GM19324 (cell line): Measurements from ENCODE around the gene WDFY2.

ENCODE experiments used
- ATAC-seq: cut with Tn5 transposase; IDR thresholded peaks from one replicate; pipeline ENCODE4 v1.9.1; 2021; ENCODE audit warnings: mild to moderate bottlenecking, moderate library complexity; ENCODE audit not compliant: unreplicated experiment, low FRiP score

The WDFY2 gene

DNA sequence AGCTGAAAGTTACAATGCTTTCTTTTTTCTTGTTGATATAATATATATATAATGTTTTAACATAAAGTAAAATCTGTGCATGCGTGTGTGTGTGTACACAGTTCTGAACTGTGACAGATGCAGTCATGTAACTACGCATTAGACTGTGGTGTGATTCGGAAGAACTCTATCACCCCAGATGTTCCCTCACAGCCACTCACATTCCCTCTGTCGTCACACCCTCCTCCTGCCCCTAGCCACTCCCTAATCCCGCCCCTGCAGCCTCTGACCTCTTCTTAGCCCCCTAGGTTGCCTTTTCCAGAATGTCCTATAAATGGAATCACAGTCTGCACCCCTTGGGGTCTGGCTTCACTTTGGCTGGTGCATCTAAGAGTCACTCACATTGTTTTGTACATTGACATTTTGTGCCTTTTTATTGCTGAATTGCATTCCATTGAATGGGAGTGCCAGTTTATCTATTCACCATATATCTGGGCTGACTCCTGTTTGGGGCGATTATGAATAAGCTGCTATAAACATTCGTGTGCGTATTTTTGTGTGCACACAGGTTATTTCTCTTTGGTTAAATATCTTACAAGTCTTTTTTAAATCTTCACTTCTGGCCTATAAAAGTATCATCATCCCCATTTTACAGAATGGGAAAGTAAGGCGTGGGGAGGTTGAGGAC lies 199.3 kb downstream of the WDFY2 start:
- ATAC-seq, result no peak

DNA sequence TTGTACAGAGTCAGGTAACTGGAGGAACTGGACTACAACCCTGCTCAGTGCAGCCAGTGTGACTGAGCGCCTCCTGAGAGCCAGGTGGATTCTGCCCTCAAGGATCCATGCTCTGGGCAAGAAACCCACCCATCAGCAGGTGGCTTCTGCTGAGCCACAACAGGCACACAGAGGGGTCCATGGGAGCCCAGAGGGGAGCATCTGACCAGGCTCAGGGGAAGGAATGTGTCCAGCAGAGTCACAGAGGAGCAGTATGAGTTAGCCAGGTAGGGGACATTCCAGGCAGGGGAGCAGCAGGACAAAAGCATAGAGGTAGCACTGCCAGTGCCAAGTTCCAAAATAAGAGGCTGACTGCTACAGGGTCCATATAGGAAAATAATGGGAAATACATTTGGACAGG lies 199.8 kb downstream of the WDFY2 start:
- no peak for ATAC-seq

DNA sequence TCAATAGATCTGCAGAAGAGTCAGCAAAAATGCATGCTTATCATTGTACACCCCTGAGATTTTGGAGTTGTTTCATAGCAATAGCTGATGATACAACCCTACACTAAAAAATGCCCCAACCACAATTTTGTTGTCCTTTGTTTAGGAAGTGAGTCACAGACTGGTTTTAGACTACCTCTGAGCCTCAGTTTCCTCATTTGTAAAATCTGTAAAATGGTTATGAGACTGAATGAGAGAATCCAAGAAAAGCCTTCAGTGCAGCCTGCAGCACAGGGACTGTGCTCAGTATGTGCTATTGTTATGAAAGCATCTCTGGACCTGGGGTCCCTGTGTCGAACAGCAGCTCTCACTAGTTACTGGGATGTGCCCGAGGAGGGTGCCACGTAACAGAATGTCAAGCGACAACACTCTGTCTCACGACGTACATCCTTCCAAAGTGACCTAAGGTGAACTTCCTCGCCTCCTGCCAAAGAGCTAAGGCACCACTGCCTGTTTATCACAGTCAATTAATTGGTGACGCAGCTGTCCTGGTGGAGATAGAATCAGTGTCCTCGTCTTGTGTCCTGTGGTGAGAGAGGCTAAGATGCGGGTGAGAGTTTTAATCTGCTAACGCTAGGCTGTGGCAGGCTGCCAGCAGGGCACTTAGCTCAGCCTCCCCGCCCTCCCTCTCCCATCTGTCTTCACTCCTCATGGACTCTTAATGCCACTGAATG lies 201.6 kb downstream of the WDFY2 start:
- no peak for ATAC-seq

DNA sequence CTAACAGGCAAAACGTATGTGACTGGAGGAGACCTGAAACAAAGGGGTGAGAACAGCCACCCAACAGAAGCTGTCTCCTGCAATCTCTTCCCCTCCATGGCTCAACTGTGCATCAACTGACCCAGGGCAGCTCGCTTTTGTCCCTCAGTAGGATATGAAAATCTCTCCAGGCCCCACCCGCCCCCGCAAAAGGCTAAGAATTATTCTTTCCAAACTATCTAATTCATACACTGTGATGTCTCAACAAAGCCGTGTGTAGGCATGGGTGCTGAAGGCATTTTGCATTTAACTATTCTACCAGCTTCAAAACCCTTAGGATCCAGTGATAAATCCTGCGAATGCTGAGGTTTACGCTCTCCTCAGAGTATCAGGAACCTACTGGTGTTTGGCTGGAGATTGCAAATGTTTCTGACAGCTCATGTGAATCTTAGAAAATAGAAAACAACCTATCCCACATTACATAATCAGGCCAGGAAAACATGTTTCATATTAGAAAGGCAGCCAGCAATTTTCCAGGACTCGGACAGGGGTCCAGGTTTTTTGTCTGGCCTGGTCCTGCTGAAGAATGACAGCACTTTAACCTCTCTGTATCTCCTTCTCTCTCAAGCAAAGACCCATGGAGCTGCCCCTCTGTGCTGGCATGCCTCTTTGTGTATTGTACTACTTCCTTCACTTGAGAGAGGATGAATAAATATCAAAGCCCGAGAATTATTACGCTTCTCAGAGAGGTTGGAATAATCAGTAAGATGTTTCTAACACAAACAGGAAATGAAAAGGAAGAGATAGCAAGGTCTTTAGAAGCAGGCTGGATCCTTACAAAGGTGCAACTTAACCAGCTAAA lies 202.4 kb downstream of the WDFY2 start:
- no peak for ATAC-seq

DNA sequence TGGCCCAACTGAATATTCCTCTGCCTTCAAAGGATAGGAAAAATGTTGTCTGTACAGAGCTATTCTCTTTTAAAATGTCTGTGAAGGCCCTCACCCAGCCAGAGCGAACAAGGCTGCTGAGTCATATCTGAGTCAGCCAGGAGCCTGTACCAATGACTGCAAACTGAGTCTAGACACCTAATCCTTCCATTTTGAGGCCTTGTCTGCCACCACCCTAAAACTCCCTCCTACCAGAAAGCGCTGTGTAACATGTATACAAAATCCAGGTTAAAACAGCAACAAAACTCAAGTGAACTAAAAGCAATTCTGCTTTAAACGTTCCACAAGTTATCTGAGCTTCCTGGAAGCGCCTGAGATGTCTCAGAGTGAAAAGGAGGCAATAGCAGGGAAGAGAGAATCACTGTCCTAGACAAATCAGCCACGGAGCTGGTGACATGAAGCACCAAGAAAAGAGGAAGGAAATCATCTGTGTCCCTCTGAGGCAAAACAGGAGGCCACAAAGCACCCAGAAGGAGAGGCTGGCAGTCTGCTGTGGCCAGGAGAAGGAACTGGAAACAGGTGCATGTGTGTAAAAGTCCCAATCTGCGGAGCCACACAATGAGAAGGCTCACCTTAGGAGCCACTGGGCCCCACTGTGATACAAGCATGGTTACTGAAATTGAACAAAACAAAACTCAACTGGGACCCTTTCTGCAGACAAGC lies 209.5 kb downstream of the WDFY2 start:
- ATAC-seq, result peak; percentile 41

DNA sequence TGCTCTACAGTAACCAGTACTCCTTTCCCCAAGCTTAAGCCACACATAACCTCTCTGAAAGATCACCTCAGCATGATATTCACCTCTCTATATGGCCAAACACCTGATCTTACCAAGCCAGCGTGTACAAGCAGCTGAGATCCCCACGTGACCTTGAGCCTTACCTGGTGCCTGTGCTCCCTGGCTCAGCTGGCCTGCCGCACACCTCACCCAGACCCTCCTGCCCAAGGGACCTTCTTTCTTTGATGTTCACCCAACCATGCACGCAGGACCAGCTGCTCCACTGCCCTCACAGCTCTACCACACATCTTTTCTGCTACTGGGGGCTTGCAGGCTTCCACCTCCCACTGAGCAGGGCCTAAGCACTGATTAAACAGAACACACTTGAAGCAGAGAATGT lies 210.7 kb downstream of the WDFY2 start:
- no peak for ATAC-seq

DNA sequence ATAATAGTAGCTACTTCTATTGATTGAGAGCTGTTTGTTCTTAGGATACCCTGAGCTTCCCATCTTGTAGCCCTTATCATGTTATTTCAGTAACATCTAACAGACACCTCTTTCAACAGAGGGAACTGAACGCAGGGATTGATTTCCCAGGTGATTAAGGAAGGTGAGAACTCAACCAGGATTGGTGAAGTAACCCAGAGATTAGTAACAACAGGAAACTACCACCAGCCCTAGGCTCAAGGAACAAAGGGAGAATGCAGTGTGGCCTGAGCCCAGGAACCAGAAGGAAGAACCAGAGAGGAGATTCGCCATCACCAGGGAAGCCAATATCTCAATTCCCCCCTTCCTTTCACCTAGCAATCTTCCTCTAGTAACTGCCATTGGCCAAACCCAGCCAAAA lies 211.2 kb downstream of the WDFY2 start:
- no peak for ATAC-seq

DNA sequence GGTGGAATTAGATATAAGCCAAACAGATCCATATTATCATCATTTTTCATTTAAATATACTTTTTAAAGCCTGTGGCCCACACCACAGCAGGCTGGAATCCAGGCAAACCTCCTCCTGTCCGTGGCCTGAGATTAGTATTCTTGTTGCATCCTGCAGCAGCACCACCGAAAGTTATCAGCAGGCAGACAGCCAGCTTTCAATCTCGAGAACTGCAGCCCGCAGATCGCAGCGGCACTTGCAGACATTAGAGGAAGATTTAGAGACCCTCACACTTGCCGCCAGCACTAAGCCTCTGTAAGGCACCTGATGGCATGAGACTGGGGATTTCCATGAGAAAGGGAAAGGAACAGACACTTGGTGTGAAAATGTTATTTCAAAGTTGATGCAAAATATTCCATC lies 212.3 kb downstream of the WDFY2 start:
- no peak for ATAC-seq

DNA sequence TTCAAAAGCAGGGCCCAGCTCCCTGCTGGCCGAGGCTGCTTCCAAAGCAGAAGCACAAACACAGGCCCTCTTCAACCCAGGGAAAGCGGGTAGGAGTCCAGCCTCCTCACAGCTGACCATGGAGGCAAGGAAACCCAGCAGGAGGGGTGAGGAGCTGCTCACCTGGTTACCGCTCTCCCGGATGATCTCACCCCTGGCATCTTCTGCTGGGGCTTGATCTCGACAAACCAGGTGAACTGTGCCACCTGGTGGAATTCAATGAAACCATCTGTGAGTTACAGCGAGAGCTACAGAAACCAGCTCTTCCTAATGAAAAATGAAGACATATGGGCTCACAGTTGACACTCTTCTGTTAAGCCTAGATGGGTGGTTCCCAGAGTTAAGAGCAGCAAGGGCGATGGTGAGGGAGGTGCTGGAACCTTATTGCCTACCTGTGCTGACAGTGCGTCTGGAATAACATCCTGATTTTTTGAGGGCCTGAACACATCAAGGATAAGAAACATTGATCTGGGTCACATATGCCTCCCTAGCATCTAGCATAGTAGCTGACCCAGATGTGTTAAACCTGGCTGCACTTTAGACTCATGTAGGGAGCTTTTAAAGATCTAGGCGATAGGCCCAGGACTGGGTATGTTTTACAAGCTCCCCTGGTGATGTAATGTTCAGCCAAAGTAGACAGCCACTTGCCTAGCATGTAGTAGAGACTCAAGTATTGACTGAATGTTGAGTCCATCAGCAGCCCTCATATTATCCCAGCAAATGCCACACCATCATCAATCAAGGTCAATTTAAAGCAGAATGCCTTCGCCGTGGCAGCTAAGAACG lies 213.6 kb downstream of the WDFY2 start:
- no peak for ATAC-seq

DNA sequence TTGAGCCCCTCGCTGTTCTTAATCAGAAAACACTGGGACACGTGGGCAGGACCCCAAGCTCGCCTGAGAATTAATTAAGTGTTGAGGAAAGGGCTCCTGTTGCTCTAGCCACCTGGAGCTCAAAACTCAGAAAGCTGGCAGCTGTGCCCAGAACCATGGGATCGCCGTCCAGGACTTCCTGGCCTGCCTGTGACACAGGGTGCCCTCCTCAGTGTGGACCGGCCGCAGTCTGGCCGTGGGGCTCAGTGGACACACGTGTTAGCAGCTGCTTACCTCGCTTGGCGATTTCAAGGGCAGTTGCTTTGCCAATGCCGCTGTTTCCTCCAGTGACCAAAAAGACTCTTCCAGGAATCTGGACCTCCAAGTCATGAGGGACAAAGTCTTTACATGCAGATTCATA lies 215.0 kb downstream of the WDFY2 start:
- ATAC-seq, result no peak

DNA sequence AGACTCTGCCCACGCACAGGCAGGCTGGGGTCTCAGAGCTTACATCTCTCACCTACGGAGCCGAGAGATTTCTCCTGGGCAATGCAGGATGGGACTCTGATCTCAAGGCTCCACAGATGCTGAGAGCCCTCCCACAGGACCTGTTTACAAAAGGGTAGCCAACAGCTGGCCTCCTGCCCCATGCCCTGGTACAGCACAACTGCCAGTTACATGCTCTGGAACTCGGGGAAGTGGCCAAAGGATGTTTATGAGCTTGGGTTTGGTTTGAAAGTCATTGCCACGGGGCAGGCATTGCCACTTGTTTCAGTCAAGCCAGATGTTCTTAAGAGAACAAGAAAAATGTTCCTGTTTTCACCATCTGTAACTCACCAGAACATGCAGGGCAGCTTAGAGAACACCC lies 216.2 kb downstream of the WDFY2 start:
- no peak for ATAC-seq

DNA sequence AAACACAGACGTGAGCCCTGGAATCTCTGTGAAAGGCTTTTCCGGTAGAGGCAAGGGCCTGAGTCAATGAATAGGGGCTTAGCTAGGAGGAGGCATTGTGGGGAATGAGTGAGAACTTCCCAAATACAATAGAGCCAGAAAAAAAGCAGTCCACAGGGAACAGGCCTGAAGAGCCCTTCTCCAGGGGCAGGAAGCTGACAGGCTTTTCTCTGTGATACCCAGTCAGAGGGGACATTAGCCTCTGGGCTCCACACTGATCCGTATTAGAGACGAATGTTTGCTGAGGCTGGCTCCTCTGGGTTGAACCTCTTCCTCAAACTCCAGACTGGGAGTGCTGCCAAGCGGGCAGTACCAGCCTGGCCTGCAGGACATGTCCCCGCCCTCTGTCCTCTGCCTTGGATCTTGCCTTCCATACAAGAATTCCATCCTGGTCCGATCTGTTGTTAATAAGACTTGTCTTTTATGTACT lies 217.4 kb downstream of the WDFY2 start:
- ATAC-seq, result no peak

DNA sequence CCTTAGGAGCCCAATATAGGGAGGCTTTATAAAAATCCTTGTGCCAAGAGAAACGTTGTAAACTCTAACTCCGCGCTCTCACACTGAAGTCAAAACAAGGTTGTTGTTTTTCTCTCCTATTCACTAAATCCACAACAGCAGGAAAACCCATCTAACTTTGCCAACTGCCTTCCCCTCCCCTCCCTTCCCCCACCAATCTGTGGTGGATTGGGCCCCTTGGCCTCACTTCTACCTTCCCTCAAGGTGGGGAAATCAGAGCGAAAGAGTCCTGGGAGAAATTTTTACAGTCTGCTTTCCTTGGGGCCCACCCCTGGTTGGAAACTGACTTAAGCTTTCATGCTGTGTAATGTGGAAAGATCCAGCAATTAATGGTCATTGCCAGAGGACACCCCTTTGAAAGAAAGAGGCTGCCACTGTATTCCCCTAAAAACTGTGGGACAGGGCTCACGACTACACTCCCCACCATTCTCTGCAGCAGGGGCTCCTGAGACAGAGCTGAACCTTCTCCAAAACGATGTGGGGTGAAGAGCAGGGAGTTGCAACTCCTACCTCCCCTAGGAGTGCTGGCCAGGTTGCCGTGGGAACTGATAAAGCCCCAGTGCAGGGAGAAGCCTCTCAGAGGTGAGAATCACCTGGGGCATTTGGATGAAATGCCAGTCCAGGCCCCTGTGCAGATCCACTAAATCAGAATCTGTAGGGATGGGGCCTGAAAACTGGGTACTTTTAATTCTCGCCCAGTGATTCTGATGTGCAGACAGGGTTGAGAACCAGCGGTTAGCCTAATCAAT lies 218.6 kb downstream of the WDFY2 start:
- ATAC-seq, result no peak

DNA sequence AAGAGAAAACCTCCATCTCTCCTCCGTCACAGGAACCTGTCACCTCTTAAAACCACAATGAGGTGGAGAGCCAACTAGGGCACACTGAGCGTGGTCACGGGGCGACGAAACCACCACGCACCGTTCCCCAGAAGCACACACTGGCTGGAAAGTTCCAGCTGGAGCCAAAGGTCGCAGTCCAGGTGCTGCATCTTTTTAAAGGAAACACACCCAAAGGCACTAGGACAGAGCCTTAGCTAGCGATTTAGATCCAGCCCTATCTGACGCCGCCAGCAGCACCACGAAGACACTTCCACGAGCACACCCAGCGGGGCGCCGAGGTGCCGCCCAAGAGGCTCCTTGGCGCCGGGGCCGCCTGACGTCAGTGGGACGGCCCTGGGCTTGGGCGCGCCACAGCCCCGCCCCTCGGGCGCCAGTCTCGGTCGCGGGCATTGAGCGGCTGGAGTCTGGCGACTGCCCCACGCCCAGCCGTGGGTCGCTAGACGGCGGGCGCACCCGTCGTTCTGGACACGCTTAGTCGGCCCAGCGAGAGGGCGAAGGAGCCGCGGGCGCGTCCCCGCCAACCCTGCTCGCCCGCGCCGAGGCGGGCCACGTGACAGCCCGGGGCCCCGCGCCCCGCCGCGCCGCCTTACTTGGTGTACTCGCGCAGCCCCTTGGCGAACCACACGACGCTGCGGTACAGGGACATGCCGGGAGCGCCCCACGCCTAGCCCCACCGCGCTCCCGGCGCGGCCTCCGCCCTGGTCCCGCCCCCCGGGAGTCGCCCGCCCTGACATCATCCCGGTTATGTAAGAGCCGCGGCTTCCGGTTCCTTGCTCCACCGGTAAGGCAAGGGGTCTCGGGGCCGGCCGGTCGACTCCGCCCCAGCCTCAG lies 219.4 kb downstream of the WDFY2 start, which contains the start of gene DHRS12:
TSS of gene DHRS12 (minus strand) at position 742 of the 873 bp plus-strand sequence. CDS start 4,504 bp downstream, outside the sequence.
- peak; percentile 94 for ATAC-seq

DNA sequence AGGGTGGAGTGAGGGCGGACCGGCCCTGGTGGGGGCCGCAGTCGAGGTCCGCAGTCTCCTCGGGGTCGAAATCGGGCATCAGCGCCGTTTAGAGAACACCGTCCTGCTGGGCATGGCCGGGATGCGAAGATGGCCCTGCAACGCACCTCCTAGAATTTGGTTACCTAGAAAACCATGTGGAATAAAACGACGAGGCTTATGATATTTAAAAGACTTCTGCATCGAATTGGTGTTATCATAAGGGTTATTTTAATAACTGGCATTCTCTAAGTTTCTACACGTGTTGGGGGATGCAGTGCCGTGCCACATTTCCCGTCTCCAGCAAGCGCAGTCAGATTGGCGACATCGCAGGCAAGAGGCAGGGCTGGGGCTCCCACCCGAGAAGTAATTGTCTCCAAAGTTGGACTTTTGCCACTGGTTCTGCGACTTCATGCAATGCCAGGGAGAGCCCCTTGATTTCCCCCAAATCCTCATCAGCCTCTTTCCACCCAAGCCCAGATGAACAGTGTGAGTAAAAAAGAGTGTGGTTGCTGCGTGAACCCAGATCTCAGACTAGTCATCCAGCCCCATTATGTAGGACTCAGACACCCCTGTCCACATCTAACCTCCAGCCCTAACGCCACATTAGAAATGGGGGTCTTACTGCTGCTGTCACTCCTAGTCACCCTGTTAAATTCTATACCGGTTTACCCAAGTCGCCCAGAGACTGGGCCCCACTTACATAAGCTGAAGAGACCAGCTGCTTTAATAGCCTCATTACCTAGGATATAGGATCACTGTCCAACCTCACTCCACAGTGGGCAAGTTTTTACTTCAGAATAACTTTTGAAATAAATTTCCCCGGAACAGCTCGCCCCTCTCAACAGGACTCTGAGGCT lies 220.3 kb downstream of the WDFY2 start:
- no peak for ATAC-seq

DNA sequence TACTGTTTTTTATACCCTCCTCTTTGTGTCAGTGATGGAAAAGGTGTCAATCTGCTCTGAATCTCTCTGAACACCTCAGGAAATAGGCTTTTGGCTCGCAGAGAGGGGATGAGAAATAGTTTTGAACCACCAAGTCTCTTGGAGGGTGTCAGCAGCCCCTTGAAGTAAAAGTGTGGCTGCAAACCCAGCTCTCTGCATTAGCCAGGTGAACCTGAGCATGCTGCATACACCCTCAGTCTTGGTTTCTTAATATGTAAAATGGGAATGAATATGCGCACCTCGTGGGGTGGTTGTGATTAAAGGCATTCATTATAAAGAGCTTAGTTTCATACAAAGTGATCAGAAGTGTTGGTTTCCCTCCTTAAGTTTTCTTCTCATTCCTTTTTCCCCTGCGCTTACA lies 221.1 kb downstream of the WDFY2 start:
- no peak for ATAC-seq

DNA sequence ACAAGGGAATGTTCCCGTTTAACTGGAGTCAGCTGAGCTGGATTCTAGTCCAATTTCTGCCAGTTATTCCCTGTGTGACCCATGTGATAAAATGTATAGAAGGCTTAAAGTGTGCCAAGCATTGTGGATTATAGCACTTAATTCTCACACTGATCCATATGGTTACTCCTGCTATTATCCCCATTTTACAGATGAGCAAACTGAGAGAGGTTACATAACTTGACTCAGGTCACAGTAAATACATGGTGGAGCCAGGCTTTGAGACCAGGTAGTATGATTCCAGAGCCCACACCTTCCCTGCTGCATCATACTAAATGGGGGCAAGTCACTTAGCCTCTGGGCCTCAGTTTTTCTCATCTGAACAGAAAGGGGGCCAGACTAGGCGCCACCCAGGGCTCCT lies 221.7 kb downstream of the WDFY2 start:
- no peak for ATAC-seq
